Subcutaneous abdominal adipose tissue (tissue), 5 donors: ENCODE data around the gene ZFHX3.

Experiments used
- H3K27ac ChIP-seq: one replicate; pipeline ENCODE4 v1.7.0; 2013; ENCODE audit warnings: low read depth, mild to moderate bottlenecking, inconsistent platforms, low read length, moderate library complexity
- H3K27me3 ChIP-seq, 5 donors: one replicate each; pipeline ENCODE4 v1.7.0; 2013; ENCODE audit warnings: low read length in 5 of 5, inconsistent platforms in 1 of 5; ENCODE audit not compliant: control insufficient read depth in 5 of 5, insufficient read depth in 4 of 5
- H3K36me3 ChIP-seq, 5 donors: one replicate each; pipeline ENCODE4 v1.7.0; 2013; ENCODE audit warnings: low read length in 5 of 5; ENCODE audit not compliant: control insufficient read depth in 5 of 5, insufficient read depth in 5 of 5
- H3K4me1 ChIP-seq, 5 donors: one replicate each; pipeline ENCODE4 v1.7.0; 2013; ENCODE audit warnings: low read length in 5 of 5, mild to moderate bottlenecking in 3 of 5, moderate library complexity in 1 of 5; ENCODE audit not compliant: control insufficient read depth in 5 of 5, insufficient read depth in 5 of 5
- H3K4me3 ChIP-seq, 5 donors: one replicate each; pipeline ENCODE4 v1.7.0; 2013; ENCODE audit warnings: low read length in 5 of 5, low read depth in 1 of 5
- H3K9ac ChIP-seq, 5 donors: one replicate each; pipeline ENCODE4 v1.7.0; 2013; ENCODE audit warnings: low read length in 5 of 5, mild to moderate bottlenecking in 4 of 5, moderate library complexity in 3 of 5
- H3K9me3 ChIP-seq, 5 donors: one replicate each; pipeline ENCODE4 v1.7.0; 2013; ENCODE audit warnings: low read length in 5 of 5; ENCODE audit not compliant: control insufficient read depth in 5 of 5
- donor health status: healthy.
- donor health status: healthy.
- donor health status: healthy.
- donor health status: healthy.
- donor health status: healthy.

Gene ZFHX3

DNA sequence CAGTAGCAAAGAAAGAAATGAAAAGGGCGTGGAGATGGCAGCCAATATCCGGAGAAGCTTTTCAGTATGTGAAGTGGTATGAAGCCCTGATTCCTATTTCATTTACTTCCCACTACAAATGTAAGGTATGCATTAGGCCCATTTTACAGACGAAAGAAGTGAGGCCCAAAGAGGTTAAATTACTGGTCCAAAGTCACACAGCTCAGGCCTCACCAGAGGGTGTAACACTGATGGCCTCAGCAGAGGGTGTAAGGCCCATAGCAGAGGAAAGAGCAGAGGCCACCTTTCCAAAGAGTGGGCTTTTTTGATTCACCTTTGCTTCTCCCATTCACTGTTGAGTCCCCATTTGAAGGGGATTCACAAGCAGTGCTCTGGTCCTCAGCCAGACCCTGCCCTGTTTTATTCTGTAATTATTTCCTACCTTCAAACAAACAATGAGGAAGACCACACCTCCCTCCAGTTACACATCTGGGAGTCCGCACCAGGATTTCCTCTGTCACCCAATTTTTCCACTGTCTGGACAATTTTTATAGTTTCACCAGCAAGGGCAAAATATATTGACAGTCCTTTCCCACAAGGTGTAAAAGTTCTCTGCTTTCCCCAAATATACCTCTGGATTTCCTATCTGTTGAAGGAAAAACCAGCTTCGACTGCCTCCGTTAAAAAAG, 7.1 kb downstream of the ZFHX3 start:
- Histone ChIP-seq H3K36me3 (no peaks in the 10 kb centered on the region), H3K27me3 (no peaks in the 10 kb centered on the region), H3K4me1 (peaks cover 5 to 45% (median 31%) of the 10 kb centered on the region in 5 donors), H3K4me3 (no peak overlapping the region), H3K27ac (no peak overlapping the region), H3K9ac (no peak overlapping the region), H3K9me3 (no peaks in the 10 kb centered on the region)

- Histone ChIP-seq H3K36me3 (no peaks in the 10 kb centered on the region), H3K4me3 (no peak overlapping the region), H3K27ac (no peak overlapping the region), H3K27me3 (no peaks in the 10 kb centered on the region), H3K4me1 (peaks cover 5 to 43% (median 28%) of the 10 kb centered on the region in 5 donors), H3K9ac (no peak overlapping the region), H3K9me3 (no peaks in the 10 kb centered on the region)
Measured at GRCh38 chr16:73040136-73040535, 7.8 kb downstream of the ZFHX3 start.

GRCh38 chr16:73037845-73038570, 9.9 kb downstream of the ZFHX3 start:
- peaks cover 0 to 24% (median 12%) of the 10 kb centered on the region in 5 donors for H3K4me1 ChIP-seq
- H3K27ac ChIP-seq, result no peak overlapping the region
- H3K27me3 ChIP-seq, result no peaks in the 10 kb centered on the region
- no peak overlapping the region for H3K4me3 ChIP-seq
- H3K9ac ChIP-seq, result no peak overlapping the region
- no peaks in the 10 kb centered on the region for H3K9me3 ChIP-seq
- no peaks in the 10 kb centered on the region for H3K36me3 ChIP-seq

- Histone ChIP-seq H3K9me3 (no peaks in the 10 kb centered on the region), H3K36me3 (no peaks in the 10 kb centered on the region), H3K27ac (no peak overlapping the region), H3K4me3 (no peak overlapping the region), H3K4me1 (peaks cover 0 to 23% (median 12%) of the 10 kb centered on the region in 5 donors), H3K27me3 (no peaks in the 10 kb centered on the region), H3K9ac (no peak overlapping the region)
Measured at GRCh38 chr16:73037331-73037745, 10.6 kb downstream of the ZFHX3 start.

DNA sequence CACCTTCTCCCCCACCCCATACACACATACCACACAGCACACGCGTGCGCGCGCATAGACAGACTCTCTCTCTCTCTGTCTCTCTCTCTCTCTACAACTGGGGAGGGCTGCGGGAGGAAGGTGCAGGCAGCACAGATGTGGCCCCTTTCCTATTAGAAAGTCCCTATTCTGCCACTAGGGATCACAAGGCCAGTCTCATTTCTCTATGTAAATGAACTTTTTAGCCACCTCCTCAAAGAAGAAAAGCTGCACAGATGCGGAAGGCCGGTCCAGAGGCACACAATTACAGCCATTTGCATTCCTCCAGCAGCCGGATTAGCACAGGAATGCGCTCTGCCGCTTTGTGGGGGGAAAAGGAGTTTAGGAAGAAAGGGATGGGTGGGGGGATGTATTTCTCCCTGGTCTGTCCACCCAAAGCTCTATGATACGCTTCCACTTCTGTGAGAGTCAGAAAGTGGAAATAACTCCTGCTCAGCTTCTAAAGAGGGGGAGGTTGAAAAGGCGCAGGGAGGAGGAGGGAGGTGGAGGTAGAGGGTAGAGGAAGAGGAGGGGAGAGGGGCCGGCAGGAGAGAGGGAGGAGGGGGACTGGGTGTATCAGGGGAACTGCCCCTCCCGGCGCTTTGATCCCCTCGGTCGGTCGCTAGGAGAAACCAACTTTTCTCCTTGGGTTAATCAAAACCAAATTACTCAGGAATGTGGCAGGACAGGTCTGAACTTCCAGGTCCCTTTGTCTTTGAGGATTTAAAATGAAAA, 11.7 kb downstream of the ZFHX3 start:
- Histone ChIP-seq H3K4me1 (peaks cover 0 to 30% (median 12%) of the 10 kb centered on the region in 5 donors), H3K27ac (no peak overlapping the region), H3K9me3 (no peaks in the 10 kb centered on the region), H3K9ac (no peak overlapping the region), H3K36me3 (no peaks in the 10 kb centered on the region), H3K27me3 (no peaks in the 10 kb centered on the region), H3K4me3 (no peak overlapping the region)

GRCh38 chr16:73034374-73034773, 13.6 kb downstream of the ZFHX3 start:
- H3K27me3 ChIP-seq, result no peaks in the 10 kb centered on the region
- H3K9me3 ChIP-seq, result no peaks in the 10 kb centered on the region
- no peak overlapping the region for H3K4me3 ChIP-seq
- H3K4me1 ChIP-seq, result peaks cover 0 to 34% (median 9%) of the 10 kb centered on the region in 5 donors
- H3K36me3 ChIP-seq, result no peaks in the 10 kb centered on the region
- no peak overlapping the region for H3K9ac ChIP-seq
- H3K27ac ChIP-seq, result no peak overlapping the region

- H3K4me3 ChIP-seq, result no peak overlapping the region
Measured at GRCh38 chr16:73033271-73033998, 14.5 kb downstream of the ZFHX3 start.

DNA sequence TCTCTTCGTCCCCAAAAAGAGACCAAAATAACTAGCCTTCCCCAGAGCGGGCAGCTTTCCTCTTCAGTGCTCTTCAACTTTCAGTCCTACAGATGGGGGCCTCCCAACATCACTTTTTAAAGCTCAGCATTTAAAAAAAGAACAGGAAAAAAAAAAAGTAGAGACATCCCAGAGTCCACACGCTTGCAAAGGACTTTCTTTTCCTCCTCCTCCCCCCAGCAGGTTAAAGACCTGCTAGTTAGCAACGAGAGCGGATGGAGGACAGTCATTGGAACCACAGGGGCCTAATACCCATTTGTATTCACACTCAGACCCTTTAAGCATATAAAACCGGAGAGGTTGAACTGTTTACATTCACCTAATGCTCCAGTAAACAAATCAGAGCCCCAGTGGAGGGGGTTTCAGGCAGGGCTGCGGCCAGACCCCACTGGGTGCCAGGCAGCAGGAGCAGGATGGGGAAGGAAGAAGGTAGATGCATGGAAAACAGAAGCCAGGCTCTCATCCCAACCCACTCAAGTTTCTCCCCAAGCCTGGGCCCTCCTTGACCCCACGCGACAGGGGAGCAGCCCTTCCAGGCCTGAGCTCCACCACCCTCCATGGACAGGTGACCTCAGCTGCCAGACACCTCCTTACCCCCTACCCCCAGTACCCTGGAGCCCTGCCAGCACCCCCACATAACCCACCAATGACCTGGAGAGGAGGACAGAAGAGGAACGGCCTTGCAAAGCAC, 15.2 kb downstream of the ZFHX3 start:
- Histone ChIP-seq H3K27me3 (no peaks in the 10 kb centered on the region), H3K9ac (no peak overlapping the region), H3K9me3 (no peaks in the 10 kb centered on the region), H3K36me3 (no peaks in the 10 kb centered on the region), H3K27ac (no peak overlapping the region), H3K4me3 (no peak overlapping the region), H3K4me1 (peaks cover 0 to 37% (median 12%) of the 10 kb centered on the region in 5 donors)

More at GRCh38 chr16:73033271-73033998, 14.5 kb downstream of the ZFHX3 start:
- Histone ChIP-seq H3K9ac (no peak overlapping the region), H3K27me3 (no peaks in the 10 kb centered on the region), H3K27ac (no peak overlapping the region), H3K36me3 (no peaks in the 10 kb centered on the region), H3K4me1 (peaks cover 0 to 34% (median 9%) of the 10 kb centered on the region in 5 donors), H3K9me3 (no peaks in the 10 kb centered on the region)

DNA sequence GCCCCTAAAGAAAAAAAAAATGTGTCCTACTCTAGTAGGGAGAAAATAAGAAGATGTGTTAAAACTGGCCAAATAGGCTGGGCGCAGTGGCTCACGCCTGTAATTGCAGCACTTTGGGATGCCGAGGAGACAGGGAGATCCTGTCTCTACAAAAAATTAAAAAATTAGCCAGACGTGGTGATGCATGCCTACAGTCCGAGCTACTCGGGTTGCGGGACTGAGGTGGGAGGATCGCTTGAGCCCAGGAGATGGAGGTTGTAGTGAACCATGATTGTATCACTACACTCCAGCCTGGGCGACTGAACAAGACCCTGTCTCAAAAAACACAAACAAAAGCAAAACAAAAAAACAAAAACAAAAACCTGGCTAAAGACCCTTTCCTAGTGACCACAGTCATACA, 15.9 kb downstream of the ZFHX3 start:
- Histone ChIP-seq H3K9ac (no peak overlapping the region), H3K36me3 (no peaks in the 10 kb centered on the region), H3K9me3 (no peaks in the 10 kb centered on the region), H3K4me3 (no peak overlapping the region), H3K27ac (no peak overlapping the region), H3K27me3 (no peaks in the 10 kb centered on the region), H3K4me1 (peaks cover 0 to 44% (median 20%) of the 10 kb centered on the region in 5 donors)
